Measurements from ENCODE around the gene BEST2.

BEST2 gene

GRCh38 chr19:12751635-12752034 is at the start of gene BEST2:
Gene BEST2, plus strand, starts transcription at chr19:12751791. Its CDS starts 802 bp downstream, at chr19:12752593.
- no peak for TF ChIP-seq TCF12 (IDR thresholded peaks at IDR 0.05; ENCODE audit: low read depth)
- TF ChIP-seq EP300 (IDR thresholded peaks at IDR 0.05; ENCODE audit: borderline replicate concordance) = no peak
- TF ChIP-seq, protein P1, sequence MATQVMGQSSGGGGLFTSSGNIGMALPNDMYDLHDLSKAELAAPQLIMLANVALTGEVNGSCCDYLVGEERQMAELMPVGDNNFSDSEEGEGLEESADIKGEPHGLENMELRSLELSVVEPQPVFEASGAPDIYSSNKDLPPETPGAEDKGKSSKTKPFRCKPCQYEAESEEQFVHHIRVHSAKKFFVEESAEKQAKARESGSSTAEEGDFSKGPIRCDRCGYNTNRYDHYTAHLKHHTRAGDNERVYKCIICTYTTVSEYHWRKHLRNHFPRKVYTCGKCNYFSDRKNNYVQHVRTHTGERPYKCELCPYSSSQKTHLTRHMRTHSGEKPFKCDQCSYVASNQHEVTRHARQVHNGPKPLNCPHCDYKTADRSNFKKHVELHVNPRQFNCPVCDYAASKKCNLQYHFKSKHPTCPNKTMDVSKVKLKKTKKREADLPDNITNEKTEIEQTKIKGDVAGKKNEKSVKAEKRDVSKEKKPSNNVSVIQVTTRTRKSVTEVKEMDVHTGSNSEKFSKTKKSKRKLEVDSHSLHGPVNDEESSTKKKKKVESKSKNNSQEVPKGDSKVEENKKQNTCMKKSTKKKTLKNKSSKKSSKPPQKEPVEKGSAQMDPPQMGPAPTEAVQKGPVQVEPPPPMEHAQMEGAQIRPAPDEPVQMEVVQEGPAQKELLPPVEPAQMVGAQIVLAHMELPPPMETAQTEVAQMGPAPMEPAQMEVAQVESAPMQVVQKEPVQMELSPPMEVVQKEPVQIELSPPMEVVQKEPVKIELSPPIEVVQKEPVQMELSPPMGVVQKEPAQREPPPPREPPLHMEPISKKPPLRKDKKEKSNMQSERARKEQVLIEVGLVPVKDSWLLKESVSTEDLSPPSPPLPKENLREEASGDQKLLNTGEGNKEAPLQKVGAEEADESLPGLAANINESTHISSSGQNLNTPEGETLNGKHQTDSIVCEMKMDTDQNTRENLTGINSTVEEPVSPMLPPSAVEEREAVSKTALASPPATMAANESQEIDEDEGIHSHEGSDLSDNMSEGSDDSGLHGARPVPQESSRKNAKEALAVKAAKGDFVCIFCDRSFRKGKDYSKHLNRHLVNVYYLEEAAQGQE (IDR thresholded peaks at IDR 0.05; ENCODE audit: low read depth) = no peak
- TF ChIP-seq, protein P2, sequence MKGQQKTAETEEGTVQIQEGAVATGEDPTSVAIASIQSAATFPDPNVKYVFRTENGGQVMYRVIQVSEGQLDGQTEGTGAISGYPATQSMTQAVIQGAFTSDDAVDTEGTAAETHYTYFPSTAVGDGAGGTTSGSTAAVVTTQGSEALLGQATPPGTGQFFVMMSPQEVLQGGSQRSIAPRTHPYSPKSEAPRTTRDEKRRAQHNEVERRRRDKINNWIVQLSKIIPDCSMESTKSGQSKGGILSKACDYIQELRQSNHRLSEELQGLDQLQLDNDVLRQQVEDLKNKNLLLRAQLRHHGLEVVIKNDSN (IDR thresholded peaks at IDR 0.05) = no peak
- no peak for TF ChIP-seq YY1 (IDR thresholded peaks at IDR 0.05; ENCODE audit: low read depth)
- no peak for TF ChIP-seq MAX (IDR thresholded peaks at IDR 0.05)
- TF ChIP-seq FOXM1 (IDR thresholded peaks at IDR 0.05; ENCODE audit: borderline replicate concordance, low read depth) = no peak
- no peak for TF ChIP-seq CEBPB (IDR thresholded peaks at IDR 0.05)
- no peak for TF ChIP-seq ZBTB7A (IDR thresholded peaks at IDR 0.05; ENCODE audit: low read depth)
- TF ChIP-seq CREB1 (IDR thresholded peaks at IDR 0.05; ENCODE audit: low read depth) = no peak
- no peak for TF ChIP-seq RAD21 (IDR thresholded peaks at IDR 0.05; ENCODE audit: low read depth)
- no peak for TF ChIP-seq TAF1 (IDR thresholded peaks at IDR 0.05; ENCODE audit: low read depth)
- TF ChIP-seq NFIC (IDR thresholded peaks at IDR 0.05) = no peak
- no peak for TF ChIP-seq TEAD4 (IDR thresholded peaks at IDR 0.05)
- TF ChIP-seq EGR1 (IDR thresholded peaks at IDR 0.05) = no peak

DNA sequence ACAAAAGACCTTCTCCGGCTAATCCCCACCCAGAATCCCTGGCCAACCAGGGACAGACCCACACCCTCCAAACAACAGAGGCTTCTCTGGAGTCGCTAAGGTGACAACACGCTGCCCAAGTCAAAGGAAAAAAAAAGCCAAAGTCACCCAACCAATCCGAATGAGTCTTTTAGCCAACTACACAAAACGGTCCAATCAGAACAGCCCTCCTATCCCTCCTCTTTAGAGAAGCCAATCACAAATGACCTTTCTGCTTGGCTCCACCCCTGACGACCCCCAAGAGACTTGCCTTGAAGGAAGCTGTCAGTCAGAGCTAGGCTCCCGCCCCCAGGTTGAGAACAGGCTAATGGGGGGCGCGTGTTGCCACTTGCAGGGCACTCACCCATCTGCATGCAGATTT is 48.5 kb upstream of the BEST2 start:
- TF ChIP-seq, protein P1 (IDR thresholded peaks at IDR 0.05; ENCODE audit: low read depth) = no peak
- TF ChIP-seq, protein P2 (IDR thresholded peaks at IDR 0.05) = no peak
- no peak for TF ChIP-seq TEAD4 (IDR thresholded peaks at IDR 0.05)
- TF ChIP-seq CEBPB (IDR thresholded peaks at IDR 0.05) = no peak
- no peak for TF ChIP-seq TAF1 (IDR thresholded peaks at IDR 0.05; ENCODE audit: low read depth)
- TF ChIP-seq RAD21 (IDR thresholded peaks at IDR 0.05; ENCODE audit: low read depth) = no peak
- no peak for TF ChIP-seq ZBTB7A (IDR thresholded peaks at IDR 0.05; ENCODE audit: low read depth)
- TF ChIP-seq CREB1 (IDR thresholded peaks at IDR 0.05; ENCODE audit: low read depth) = no peak

GRCh38 chr19:12705169-12705568 is 46.4 kb upstream of the BEST2 start:
- TF ChIP-seq RAD21 (IDR thresholded peaks at IDR 0.05; ENCODE audit: low read depth) (no peak), TAF1 (IDR thresholded peaks at IDR 0.05; ENCODE audit: low read depth) (no peak), TEAD4 (IDR thresholded peaks at IDR 0.05) (no peak), CREB1 (IDR thresholded peaks at IDR 0.05; ENCODE audit: low read depth) (no peak), YY1 (IDR thresholded peaks at IDR 0.05; ENCODE audit: low read depth) (no peak)
- TF ChIP-seq, protein P1 (IDR thresholded peaks at IDR 0.05; ENCODE audit: low read depth) = no peak

DNA sequence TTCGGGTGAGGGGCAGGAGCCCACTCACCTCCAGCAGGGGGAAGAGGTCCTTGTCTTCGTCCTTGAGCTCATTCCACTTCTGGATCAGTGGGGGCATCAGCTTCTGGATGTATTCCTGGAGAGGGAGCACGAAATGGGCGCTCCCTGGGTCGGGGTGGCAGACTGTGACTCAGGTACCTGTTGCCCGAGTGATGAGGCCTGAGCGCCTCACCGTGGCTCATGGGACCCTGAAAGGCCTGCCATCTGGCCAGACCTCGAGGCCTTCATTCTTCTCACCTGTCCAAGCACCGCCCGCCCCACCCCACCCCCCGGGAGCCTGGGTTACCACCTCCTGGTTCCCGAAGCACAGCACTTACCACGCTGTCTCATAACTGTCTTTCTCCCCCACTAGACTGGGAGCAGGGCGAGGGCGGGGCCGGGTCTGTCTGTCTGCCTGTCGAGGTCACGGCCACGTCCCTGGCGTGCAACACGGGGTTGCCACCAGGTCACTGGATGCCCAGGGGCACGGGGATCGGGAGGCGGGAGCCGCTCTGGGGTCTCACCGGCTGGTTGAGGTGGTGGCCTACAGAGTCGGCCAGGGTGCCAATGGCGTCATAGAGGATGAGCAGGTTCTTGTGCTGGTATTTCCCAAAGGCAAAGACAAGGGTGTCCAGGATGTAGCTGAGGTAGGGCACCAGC is 45.8 kb upstream of the BEST2 start:
- TF ChIP-seq TAF1 (IDR thresholded peaks at IDR 0.05; ENCODE audit: low read depth) (no peak), EP300 (IDR thresholded peaks at IDR 0.05; ENCODE audit: borderline replicate concordance) (no peak), TCF12 (IDR thresholded peaks at IDR 0.05; ENCODE audit: low read depth) (no peak), ZBTB7A (IDR thresholded peaks at IDR 0.05; ENCODE audit: low read depth) (no peak), YY1 (IDR thresholded peaks at IDR 0.05; ENCODE audit: low read depth) (no peak), FOXM1 (IDR thresholded peaks at IDR 0.05; ENCODE audit: borderline replicate concordance, low read depth) (no peak), EGR1 (IDR thresholded peaks at IDR 0.05) (no peak), CEBPB (IDR thresholded peaks at IDR 0.05) (no peak), MAX (IDR thresholded peaks at IDR 0.05) (no peak), NFIC (IDR thresholded peaks at IDR 0.05) (no peak), TEAD4 (IDR thresholded peaks at IDR 0.05) (no peak), CREB1 (IDR thresholded peaks at IDR 0.05; ENCODE audit: low read depth) (no peak), RAD21 (IDR thresholded peaks at IDR 0.05; ENCODE audit: low read depth) (no peak)
- TF ChIP-seq, protein P1 (IDR thresholded peaks at IDR 0.05; ENCODE audit: low read depth) = no peak
- TF ChIP-seq, protein P2 (IDR thresholded peaks at IDR 0.05) = no peak

Measured in Ishikawa (cell line).